Measurements from ENCODE around the gene IFNA13.
"Not testable (repeated sequence)": the region's sequence is repeated elsewhere in the genome, so short reads cannot be mapped to it uniquely, and the experiment has no call there.

The IFNA13 gene

DNA sequence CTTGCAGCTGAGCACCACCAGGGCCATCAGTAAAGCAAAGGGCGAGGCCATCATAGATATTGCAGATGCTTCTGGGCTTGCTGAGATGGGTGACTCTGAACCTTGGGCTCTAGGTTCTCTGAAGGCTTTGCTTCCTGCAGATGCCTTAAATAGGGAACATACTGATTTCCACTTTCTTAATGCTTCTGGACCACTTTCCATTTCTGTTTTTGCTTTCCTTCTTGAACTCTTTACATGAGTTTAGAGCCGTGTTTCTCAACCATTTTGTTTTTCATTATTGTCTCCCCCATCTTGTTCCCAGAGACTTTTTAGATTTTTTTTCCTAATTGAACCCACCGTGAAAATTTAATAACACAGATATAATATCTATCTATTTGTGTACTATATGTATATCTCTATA, at the start of gene IFNA13:
Gene IFNA13 (minus strand): TSS at position 101 of the 400 bp plus-strand sequence. CDS start 47 bp downstream, at position 54.
- DNase-seq, result no peak

DNA sequence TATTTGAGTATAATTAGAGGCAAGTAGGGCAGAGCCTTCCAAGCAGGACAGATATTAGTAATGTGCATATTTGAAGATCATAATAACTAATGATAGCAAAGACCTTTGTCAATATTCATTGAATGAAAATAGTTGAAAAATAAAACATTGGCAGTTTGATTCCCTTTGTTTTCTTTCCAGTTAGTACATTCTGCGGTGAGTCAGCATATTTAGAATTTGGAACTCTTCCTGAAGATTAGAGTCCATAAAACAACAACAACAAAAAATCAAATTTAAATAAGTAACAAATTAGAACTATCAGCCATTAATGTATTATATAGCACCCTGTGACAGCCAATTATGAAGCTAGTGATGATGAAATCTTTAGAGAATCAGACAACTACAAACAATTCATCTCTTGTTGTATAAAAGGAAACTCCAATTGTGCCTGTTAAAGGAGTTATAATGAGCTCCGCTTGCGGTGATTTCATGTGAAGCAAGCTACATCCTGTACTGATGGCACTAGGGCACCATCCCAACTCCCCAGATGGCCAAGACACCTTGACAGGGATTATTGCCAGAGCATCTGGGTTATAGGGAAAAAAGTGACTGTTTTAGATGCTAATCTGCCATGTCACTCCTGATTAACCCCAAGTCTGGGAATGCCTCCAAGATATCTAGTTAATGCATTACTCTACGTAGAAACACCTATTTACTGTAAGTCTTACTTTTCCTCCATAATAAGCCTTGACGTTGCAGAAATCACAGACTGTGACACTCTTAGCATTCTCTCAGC, 47.8 kb upstream of the IFNA13 start:
- DNase-seq, result no peak

DNA sequence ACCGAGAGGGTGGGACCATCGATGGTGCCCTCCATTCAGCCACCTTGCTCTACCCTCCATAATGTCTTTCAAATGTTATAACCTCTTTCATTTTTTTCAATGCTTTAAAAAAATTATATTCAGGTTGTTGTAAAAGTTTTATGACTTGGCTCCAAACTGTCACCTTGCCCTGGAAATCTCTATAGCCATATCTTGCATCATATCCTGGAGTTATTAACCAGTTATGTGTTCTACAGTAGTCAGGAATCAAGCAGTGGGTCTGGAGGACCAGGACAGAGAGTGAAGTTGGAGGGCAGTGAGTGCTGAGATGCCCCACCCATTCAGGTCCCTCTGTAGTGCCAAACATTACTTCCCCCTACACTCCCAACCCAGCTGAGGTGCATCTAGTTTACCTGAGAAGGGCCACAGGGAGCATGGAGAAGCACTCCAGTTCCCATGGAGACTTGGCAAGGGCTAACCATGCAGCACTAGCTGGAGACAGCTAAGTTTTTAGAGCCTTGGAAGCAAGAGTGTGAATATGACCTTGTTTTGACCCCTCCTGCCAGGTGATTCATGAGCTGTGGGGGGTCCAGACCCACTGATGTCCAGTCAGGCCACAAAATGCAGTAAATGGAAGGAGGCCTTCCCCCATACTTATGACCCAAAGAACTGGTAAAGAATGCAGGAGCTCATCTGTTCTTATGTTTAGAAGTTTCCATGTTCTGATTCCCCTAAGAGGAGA, 46.5 kb upstream of the IFNA13 start:
- DNase-seq, result no peak

DNA sequence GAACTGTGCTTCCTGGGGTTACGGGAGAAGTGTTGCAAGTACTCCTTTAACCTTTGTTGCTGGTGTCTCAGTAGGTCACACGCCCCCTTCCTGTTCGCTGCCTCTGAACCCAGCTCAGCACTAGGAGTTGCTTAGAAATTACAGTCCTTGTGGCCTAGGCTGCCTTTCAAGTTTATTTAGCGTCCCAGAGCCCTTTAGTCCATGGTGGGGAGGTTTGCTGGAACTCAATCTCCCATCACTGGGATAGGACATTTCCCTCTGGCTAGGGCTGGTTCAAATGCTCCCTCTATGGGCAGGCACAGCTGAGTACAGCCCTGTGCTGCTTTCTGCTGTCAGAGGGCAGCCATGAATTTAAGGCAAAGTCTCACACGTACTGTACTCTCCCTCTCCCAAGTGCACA, 45.8 kb upstream of the IFNA13 start:
- peak; percentile 20 for DNase-seq

DNA sequence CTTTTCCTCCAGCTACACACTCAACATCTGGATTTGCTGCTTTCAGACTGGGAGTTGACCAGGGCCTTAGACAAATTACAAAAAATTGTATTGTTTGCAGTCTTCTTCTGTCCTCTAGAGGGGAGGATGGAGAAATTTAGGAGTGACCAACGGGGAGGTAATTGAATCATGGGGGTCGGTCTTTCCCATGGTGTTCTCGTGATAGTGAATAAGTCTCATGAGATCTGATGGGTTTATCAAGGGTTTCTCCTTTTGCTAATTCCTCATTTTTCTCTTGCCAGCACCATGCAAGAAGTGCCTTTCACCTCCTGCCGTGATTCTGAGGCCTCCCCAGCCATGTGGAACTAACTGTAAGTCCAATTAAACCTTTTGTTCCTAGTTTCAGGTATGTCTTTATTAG, 45.3 kb upstream of the IFNA13 start:
- no peak for DNase-seq

DNA sequence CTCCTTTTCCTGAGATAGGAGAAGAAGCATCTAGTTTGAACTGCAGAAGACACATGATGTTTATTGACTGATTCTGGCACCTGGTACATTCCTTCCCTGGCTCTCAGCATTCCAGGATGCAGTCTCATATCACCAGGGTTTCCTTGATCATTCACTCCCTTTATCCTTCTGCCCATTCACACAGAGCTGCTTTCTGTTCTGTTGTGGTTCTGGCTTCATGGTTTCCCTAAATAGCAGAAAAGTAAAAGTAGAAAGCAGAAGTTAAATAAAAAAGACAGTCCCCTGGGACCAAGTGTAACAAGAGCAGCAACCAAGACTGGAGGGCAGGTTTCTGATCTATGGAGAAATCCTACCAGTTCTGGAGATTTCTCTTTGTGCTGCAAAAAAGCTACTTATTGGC, 44.2 kb upstream of the IFNA13 start:
- no peak for DNase-seq

DNA sequence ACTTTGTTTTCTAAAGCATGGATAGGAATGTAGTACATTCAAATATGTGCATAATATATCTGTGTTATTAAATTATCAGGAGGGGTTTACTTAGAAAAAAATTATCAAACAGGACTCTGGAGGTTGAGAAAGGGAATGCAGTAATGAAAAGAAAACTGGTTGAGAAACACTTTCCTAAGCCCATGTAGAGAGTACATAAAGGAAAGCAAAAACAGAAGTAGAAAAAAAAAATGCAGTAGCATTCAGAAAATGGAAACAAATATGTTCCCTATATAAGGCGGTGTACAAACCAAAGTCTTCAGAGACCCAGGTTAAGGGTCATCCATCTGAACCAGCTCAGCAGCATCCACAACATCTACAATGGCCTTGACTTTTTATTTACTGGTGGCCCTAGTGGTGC, 41.0 kb upstream of the IFNA13 start, which contains the start of gene IFNA8:
Gene IFNA8 (plus strand): TSS at position 301 of the 400 bp plus-strand sequence. CDS start 60 bp downstream, at position 361.
- no peak for DNase-seq

DNA sequence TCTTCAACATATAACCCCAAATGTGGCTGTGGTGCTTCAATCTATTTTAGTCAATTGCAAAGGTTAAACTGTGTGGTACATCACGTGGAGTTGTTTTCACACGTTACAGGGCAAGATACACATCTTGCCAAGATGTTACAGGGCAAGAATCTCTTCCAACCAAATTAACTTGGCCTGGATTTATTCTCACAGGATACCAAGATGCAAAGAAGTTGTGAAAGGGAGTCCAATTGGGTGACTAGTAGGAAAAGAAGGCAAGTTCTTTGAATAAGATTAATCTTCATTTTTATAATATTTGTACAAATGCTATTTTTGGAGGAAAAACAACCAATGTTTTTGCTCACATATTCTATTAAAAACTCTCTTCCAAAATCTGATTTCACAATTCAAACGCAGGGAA, 36.3 kb upstream of the IFNA13 start:
- no peak for DNase-seq

DNA sequence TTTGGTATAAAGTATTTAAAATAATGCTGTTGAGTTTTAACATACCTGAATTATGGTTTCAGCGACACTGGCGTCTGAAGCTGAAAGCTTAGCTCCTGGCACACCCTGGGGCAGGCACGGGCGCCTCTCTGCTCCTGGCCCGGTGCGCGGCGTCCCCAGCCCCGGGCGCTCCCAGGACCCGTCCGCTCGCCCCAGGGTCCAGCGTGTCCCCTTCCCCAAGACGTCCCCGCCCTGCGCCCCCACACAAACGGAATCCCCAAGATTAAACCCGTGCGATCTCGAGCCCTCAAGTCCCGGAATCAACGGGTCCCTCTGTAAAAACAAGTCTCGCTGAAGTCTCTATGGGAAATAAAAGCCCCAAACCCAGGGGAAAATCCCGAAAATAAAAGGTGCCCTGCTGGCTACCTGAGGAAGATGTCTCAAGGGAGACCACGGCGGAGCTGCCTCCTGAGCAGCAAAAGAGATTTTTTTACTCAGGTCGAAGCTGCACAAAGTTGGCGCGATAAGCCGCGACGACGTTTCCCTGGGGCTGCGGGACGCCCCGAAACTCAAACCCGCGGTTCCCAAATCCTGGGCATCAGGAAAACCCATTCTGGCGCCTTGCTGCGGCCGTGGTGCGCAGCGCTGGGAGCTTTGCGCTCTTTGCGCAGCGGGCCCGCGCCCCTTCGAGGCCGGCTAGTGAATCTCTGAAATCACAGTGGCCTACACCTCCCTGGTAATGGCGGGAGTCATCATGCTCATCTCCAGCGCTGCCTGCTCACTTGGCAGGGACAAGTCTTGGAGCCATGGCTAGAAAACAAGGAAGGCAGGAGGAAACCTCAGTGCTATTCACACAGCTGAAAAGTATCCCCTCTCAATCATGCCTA, 34.8 kb upstream of the IFNA13 start:
- DNase-seq, result peak; percentile 27

DNA sequence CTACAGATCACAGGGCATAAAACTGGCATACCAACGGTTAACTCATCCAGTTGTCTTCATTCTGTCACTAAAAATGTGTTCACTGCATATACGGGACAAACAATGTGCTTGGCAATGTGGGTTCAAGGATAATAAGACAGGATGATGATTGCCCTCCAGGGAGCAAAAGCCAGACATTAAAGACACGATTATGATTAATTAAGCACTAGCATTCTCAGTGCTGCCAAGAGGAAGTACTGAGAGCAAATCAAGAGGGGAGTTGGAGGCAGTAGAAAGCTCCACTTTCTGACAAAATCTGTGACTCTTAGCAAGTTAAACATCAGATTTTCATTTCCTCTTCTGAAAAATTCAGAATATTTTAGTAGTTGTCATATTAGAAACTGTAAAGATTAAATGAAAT, 32.1 kb upstream of the IFNA13 start:
- DNase-seq, result no peak

DNA sequence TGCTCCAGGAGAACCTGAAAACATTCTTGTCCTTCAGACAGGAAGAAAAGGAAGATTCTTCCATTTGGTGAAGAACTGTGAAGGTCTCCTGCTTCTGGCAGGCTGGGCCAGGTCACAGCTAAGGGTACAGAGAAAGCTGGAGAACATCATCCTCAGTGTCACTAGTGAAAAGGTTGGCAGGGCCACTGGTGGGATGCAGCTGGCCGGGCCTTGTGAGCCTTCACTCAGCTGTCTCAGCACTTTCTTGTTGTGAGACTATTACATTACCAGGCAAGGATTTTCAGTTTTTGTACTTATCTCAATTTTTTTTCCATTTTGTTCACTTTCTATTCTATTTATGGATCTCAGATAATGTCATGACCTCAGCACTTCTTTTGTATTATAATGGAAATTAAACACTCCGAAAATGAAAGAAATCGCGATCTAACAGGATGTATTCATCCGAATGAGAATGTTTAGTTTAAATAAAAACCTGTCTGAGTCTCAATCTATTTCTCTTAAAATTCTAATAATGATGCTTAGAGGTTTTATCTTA, 31.2 kb upstream of the IFNA13 start:
- DNase-seq, result no peak

DNA sequence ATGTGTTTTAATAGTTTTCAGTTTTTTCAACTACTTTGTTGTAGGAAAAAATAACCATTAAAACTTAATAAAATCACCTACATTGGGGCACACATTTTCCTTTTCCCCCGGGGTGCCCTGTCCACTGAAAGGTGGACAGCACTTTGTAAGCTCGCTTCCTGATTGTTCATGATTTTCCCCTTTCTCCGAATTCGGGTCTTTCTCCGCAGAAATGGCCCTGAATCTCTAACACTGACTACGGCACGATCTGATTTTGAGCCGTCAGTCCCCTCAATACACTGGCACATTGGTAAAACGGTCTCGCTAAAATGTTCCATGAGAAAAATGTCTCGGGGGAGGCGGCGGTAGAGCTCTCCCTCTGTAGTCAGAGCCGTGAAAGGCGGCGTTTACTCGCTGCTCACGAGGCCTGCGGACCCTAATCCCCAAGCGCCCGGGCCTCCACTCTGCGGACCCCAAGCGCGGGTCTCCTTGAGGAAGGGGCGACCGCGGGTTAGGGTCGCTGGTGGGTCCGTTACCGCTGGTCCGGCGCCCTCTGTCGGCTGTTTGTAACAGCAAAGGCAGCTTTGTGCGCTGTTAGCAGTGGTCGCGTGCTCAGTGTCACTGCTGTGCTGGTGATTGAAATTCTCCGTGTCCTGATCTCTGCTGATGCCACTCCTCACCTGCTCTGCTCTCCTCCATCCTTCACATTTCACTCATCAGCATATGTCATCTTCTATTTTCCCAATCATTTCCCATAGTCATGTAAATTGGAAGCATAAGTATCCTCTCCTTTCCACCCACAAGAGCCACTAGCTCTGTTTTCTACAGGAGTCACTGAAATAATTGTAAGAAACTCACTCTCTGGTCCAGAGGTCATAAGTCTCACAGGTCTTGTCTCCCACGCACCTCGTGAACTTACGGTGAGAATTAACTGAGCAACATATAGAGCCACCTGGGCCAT, 28.2 kb upstream of the IFNA13 start:
- DNase-seq, result peak; percentile 69

DNA sequence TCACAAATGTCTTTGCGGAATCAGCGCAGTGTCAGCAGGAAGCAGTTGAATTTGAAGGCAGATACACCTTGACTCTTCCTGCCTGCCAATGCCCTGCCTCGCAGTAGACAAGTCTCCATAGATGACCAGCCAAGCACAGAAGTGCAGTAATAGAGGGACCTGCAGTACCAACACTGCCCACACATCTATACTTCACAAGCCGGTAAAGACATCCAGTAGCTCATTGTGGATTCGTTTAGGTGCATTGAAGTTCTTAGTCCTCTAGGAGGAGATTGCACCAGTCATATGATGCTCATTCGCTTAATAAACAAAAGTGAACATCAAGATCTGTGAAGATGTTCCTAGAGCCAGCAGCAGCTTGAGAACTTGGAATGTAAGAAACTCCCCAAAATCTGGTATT, 24.4 kb upstream of the IFNA13 start:
- no peak for DNase-seq

DNA sequence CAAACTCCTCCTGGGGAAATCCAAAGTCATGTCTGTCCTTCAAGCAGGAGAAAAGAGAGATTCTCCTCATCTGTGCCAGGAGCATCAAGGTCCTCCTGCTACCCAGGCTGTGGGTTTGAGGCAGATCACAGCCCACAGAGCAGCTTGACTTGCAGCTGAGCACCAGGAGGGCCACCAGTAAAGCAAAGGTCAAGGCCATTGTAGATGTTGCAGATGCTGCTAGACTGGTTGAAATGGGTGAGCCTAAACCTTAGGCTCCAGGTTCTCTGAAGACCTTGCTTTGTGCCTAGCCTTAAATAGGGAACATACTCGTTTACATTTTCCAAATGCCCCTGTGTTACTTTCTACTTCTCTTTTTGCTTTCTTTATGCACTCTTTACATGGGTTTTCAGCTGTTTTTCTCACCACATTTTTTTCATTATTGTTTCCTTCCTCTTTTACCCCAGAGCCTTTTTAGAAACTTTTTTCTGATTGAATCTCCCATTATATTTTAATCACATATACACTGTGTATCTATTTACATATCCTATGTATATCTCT, 17.3 kb upstream of the IFNA13 start, which contains the start of gene IFNA2:
Gene IFNA2 (minus strand): TSS at position 268 of the 540 bp plus-strand sequence. CDS start 69 bp downstream, at position 199.
- DNase-seq, result no peak

DNA sequence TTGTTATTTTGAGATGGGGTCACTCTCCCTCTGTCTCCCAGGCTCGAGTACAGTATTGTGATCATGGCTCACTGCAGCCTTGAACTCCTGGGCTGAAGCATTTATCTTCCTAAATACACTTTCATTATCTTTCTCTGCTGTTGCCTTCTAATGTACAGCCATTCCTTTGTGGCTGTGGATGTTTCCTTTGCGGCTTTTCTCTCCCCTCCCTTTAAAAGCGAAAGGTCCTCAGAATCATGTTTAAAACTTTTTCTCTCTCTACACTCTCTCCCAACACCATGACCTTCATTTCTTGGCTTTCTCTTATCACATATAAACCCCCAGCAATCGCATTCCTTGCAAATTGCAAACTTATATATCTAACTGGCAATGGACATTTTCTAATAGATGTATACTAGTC, 15.8 kb upstream of the IFNA13 start:
- no peak for DNase-seq

DNA sequence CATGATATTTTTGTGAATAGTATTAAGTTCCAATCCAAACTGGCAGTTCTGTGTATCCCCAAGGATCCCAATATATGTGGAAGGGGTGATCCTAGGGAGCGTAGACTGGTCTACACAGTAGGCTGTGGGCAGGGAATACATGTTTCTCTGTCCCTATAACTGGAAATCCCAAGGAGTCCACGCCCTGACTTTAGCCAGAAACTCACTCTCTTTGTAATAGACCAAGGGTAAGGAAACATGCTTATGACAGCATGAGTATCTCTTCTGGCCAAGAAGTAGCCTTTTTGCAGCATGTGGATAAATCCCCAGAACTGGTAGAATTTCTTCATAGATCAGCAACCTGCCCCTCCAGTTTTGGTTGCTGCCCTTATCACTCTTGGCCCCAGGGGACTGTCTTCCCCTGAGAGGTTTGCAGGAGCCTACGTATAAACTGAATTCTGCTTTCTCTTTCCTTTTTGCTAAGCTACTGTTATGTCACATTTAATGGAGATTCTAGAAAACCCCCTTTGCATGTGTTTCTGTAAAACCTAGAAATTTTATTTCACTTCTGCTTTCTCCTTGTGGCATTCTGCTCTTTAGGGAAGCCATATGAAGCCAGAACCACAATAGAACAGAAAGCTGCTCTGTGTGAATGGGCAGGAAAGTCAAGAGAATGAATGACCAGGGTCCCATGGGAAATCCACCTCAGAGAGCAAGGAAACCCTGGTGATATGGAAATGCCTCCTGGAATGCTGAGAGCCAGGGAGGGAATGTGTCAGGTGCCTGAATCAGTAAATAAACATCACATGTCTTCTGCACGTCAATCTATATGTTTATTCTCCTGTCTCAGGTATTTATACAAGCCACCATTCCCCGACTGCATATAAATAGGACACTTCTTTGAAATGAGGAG, 13.8 kb upstream of the IFNA13 start:
- no peak for DNase-seq

DNA sequence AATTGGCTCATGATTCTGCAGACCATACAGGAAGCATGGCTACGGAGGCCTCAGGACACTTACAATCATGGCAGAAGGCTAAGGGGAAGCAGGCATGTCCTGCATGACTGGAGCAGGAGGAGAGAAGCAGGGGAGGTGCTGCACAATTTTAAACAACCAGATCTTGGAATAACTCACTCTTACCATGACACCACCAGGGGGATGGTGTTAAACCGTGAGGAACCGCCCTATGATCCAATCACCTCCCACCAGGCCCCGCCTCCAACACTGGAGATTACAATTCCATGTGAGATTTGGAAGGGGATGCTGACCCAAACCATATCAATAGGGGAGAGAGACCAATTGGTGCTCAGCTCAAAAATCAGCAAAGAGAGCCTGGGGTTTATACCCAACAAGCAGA, 3.6 kb upstream of the IFNA13 start:
- not testable (repeated sequence) for DNase-seq

DNA sequence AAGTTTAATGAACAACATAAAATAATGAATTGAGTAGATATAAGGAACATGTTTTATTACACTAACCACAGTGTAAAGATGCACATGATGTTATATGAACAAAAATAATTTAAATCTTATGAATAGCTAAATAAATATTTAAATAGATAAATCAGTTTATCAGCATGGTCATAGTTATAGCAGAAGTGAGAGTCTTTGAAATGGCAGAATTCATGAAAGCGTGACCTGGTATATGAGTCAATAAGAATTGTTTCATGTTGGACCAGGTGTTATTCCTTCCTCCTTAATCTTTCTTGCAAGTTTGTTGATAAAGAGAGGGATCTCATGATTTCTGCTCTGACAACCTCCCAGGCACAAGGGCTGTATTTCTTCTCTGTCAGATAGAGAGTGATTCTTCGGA, 688 bp downstream of the IFNA13 start:
- DNase-seq, result not testable (repeated sequence)

DNA sequence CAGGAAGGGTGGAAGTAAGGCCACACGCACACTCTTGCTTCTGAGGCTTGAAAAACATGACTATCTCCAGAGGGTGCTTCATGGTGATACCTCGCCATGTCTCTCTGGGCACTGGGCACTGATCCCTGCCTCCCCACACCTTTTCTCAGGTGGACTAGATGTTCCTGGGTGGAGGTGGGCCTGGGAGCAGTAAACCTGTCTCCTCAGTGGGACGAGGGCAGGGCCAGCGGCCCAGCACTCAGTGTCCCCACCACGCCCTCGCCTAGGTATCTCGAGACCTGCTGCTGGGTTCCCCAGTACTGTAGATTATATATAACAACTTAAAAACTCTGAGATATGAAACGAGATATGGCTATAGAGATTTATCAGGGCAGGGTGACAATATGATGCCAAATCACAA, 5.6 kb downstream of the IFNA13 start:
- DNase-seq, result no peak

All from activated CD4-positive, alpha-beta T cell treated with anti-CD3 and anti-CD28 coated beads for 48 hours (primary cell).